ENCODE results near the gene FARSB. TPM values are rescaled to one million over a fixed set of nuclear protein-coding genes. Genes with fewer than 3 reads are reported as not detected.
A peak's percentile ranks its signal among the peaks of the same experiment; 100 is the strongest.

FARSB gene
- total and polyA plus RNA-seq, 2 donors from 2014 or later, result 17.1 to 18.2 TPM

GRCh38 chr2:222621893-222622292 is 34.0 kb downstream of the FARSB start:
- H3K27me3 ChIP-seq (ENCODE audit: control insufficient read depth, insufficient read depth, low read length), result no peaks in the 10 kb centered on the region
- H3K27ac ChIP-seq (ENCODE audit: low read depth in 2 of 2, low read length in 2 of 2), result no peak overlapping the region
- H3K9ac ChIP-seq (ENCODE audit: low read length in 3 of 3), result no peak overlapping the region
- no peaks in the 10 kb centered on the region for H3K9me3 ChIP-seq (ENCODE audit: control insufficient read depth in 2 of 3, insufficient read depth in 1 of 3, low read length in 3 of 3)
- intact Hi-C loops (cut with DNase I), result no loop called here
- no peak overlapping the region for H3K4me3 ChIP-seq (ENCODE audit: low read length in 3 of 3)
- no peak for DNase-seq
- FAIRE-seq, result no peak
- no peaks in the 10 kb centered on the region for H3K4me1 ChIP-seq (ENCODE audit: control insufficient read depth in 2 of 3, insufficient read depth in 2 of 3, low read depth in 1 of 3, low read length in 3 of 3)
- TF ChIP-seq CTCF (IDR thresholded peaks at IDR 0.05; ENCODE audit: borderline replicate concordance, extremely low read depth, insufficient read depth), result no peak
- H3K36me3 ChIP-seq (ENCODE audit: control insufficient read depth in 2 of 3, insufficient read depth in 3 of 3, low read length in 3 of 3), result peaks cover 10 to 31% (median 18%) of the 10 kb centered on the region in 3 donors

- no peak overlapping the region for H3K9ac ChIP-seq (ENCODE audit: low read length in 3 of 3)
- no peaks in the 10 kb centered on the region for H3K4me1 ChIP-seq (ENCODE audit: control insufficient read depth in 2 of 3, insufficient read depth in 2 of 3, low read depth in 1 of 3, low read length in 3 of 3)
- no peak overlapping the region for H3K4me3 ChIP-seq (ENCODE audit: low read length in 3 of 3)
- no peak overlapping the region for H3K27ac ChIP-seq (ENCODE audit: low read depth in 2 of 2, low read length in 2 of 2)
- intact Hi-C loops (cut with DNase I), result no loop called here
- H3K9me3 ChIP-seq (ENCODE audit: control insufficient read depth in 2 of 3, insufficient read depth in 1 of 3, low read length in 3 of 3), result no peaks in the 10 kb centered on the region
- no peaks in the 10 kb centered on the region for H3K27me3 ChIP-seq (ENCODE audit: control insufficient read depth, insufficient read depth, low read length)
- no peak for FAIRE-seq
- TF ChIP-seq CTCF (IDR thresholded peaks at IDR 0.05; ENCODE audit: borderline replicate concordance, extremely low read depth, insufficient read depth), result no peak
- peaks cover 2 to 21% (median 6%) of the 10 kb centered on the region in 3 donors for H3K36me3 ChIP-seq (ENCODE audit: control insufficient read depth in 2 of 3, insufficient read depth in 3 of 3, low read length in 3 of 3)
- no peak for DNase-seq
Measured at GRCh38 chr2:222615320-222615719, 40.6 kb downstream of the FARSB start.

- Histone ChIP-seq H3K9me3 (ENCODE audit: control insufficient read depth in 2 of 3, insufficient read depth in 1 of 3, low read length in 3 of 3) (no peaks in the 10 kb centered on the region), H3K9ac (ENCODE audit: low read length in 3 of 3) (no peak overlapping the region), H3K4me3 (ENCODE audit: low read length in 3 of 3) (no peak overlapping the region), H3K27ac (ENCODE audit: low read depth in 2 of 2, low read length in 2 of 2) (no peak overlapping the region), H3K27me3 (ENCODE audit: control insufficient read depth, insufficient read depth, low read length) (no peaks in the 10 kb centered on the region), H3K4me1 (ENCODE audit: control insufficient read depth in 2 of 3, insufficient read depth in 2 of 3, low read depth in 1 of 3, low read length in 3 of 3) (no peaks in the 10 kb centered on the region), H3K36me3 (ENCODE audit: control insufficient read depth in 2 of 3, insufficient read depth in 3 of 3, low read length in 3 of 3) (peaks cover 2 to 12% (median 6%) of the 10 kb centered on the region in 3 donors)
- peak; percentile 72 for FAIRE-seq
- peak; percentile 76 for TF ChIP-seq CTCF (IDR thresholded peaks at IDR 0.05; ENCODE audit: borderline replicate concordance, extremely low read depth, insufficient read depth)
- peak in 3 of 5 donors; percentile 29 to 76 (median 69) for DNase-seq
- intact Hi-C loops (cut with DNase I), result no loop called here
Measured at GRCh38 chr2:222613715-222614331, 42.1 kb downstream of the FARSB start.

- Histone ChIP-seq H3K27ac (ENCODE audit: low read depth in 2 of 2, low read length in 2 of 2) (no peak overlapping the region), H3K4me3 (ENCODE audit: low read length in 3 of 3) (no peak overlapping the region), H3K4me1 (ENCODE audit: control insufficient read depth in 2 of 3, insufficient read depth in 2 of 3, low read depth in 1 of 3, low read length in 3 of 3) (no peaks in the 10 kb centered on the region), H3K9me3 (ENCODE audit: control insufficient read depth in 2 of 3, insufficient read depth in 1 of 3, low read length in 3 of 3) (no peaks in the 10 kb centered on the region), H3K27me3 (ENCODE audit: control insufficient read depth, insufficient read depth, low read length) (no peaks in the 10 kb centered on the region), H3K36me3 (ENCODE audit: control insufficient read depth in 2 of 3, insufficient read depth in 3 of 3, low read length in 3 of 3) (peaks cover 2 to 8% (median 4%) of the 10 kb centered on the region in 3 donors), H3K9ac (ENCODE audit: low read length in 3 of 3) (no peak overlapping the region)
- intact Hi-C loops (cut with DNase I), result no loop called here
- no peak for TF ChIP-seq CTCF (IDR thresholded peaks at IDR 0.05; ENCODE audit: borderline replicate concordance, extremely low read depth, insufficient read depth)
- DNase-seq (no peak), FAIRE-seq (no peak)
Measured at GRCh38 chr2:222611684-222612083, 44.2 kb downstream of the FARSB start.

All from kidney (tissue), 14 donors.